ENCODE measurements around the gene ZNF628. TPM values are rescaled to one million over a fixed set of nuclear protein-coding genes. Genes with fewer than 3 reads are reported as not detected.
"Not testable (repeated sequence)": the region's sequence is repeated elsewhere in the genome, so short reads cannot be mapped to it uniquely, and the experiment has no call there.

The ZNF628 gene
- total RNA-seq, 1 experiment from 2014 or later: 0.71 TPM

GRCh38 chr19:55446060-55446459, 30.4 kb upstream of the ZNF628 start:
- in situ Hi-C loops (cut with HindIII; ENCODE audit: low pct_unique_long_range_greater_than_20kb, low sequenced_read_pairs): no loop called here

GRCh38 chr19:55447421-55448174, 28.8 kb upstream of the ZNF628 start:
- peak; percentile 70 for DNase-seq (ENCODE audit: low read depth, low spot score)
- in situ Hi-C loops (cut with HindIII; ENCODE audit: low pct_unique_long_range_greater_than_20kb, low sequenced_read_pairs): no loop called here

More at GRCh38 chr19:55446060-55446459, 30.4 kb upstream of the ZNF628 start:
- DNase-seq (ENCODE audit: low read depth, low spot score): no peak

GRCh38 chr19:55448175-55448490, 28.3 kb upstream of the ZNF628 start:
- DNase-seq (ENCODE audit: low read depth, low spot score); in situ Hi-C loops (cut with HindIII; ENCODE audit: low pct_unique_long_range_greater_than_20kb, low sequenced_read_pairs): not testable (repeated sequence)

GRCh38 chr19:55449469-55449868, 26.9 kb upstream of the ZNF628 start:
- no peak for DNase-seq (ENCODE audit: low read depth, low spot score)
- in situ Hi-C loops (cut with HindIII; ENCODE audit: low pct_unique_long_range_greater_than_20kb, low sequenced_read_pairs): no loop called here

- in situ Hi-C loops (cut with HindIII; ENCODE audit: low pct_unique_long_range_greater_than_20kb, low sequenced_read_pairs): no loop called here
These were observed 25.1 kb upstream of the ZNF628 start for GRCh38 chr19:55451163-55451964.

GRCh38 chr19:55451965-55452748, 24.3 kb upstream of the ZNF628 start:
- in situ Hi-C loops (cut with HindIII; ENCODE audit: low pct_unique_long_range_greater_than_20kb, low sequenced_read_pairs): no loop called here
- DNase-seq (ENCODE audit: low read depth, low spot score): no peak

More at GRCh38 chr19:55451163-55451964, 25.1 kb upstream of the ZNF628 start:
- DNase-seq (ENCODE audit: low read depth, low spot score): no peak

- peak; percentile 69 for DNase-seq (ENCODE audit: low read depth, low spot score)
- in situ Hi-C loops (cut with HindIII; ENCODE audit: low pct_unique_long_range_greater_than_20kb, low sequenced_read_pairs): no loop called here
These were observed 23.6 kb upstream of the ZNF628 start for GRCh38 chr19:55452749-55453346.

- in situ Hi-C loops (cut with HindIII; ENCODE audit: low pct_unique_long_range_greater_than_20kb, low sequenced_read_pairs): no loop called here
- no peak for DNase-seq (ENCODE audit: low read depth, low spot score)
These were observed 22.7 kb upstream of the ZNF628 start for GRCh38 chr19:55453511-55454260.

- in situ Hi-C loops (cut with HindIII; ENCODE audit: low pct_unique_long_range_greater_than_20kb, low sequenced_read_pairs): no loop called here
- DNase-seq (ENCODE audit: low read depth, low spot score): peak; percentile 72
These were observed 21.6 kb upstream of the ZNF628 start for GRCh38 chr19:55454787-55455243.

GRCh38 chr19:55455576-55456235, 20.7 kb upstream of the ZNF628 start:
- in situ Hi-C loops (cut with HindIII; ENCODE audit: low pct_unique_long_range_greater_than_20kb, low sequenced_read_pairs): no loop called here
- no peak for DNase-seq (ENCODE audit: low read depth, low spot score)

GRCh38 chr19:55456347-55456746, 20.1 kb upstream of the ZNF628 start:
- in situ Hi-C loops (cut with HindIII; ENCODE audit: low pct_unique_long_range_greater_than_20kb, low sequenced_read_pairs): no loop called here
- no peak for DNase-seq (ENCODE audit: low read depth, low spot score)

- no peak for DNase-seq (ENCODE audit: low read depth, low spot score)
- in situ Hi-C loops (cut with HindIII; ENCODE audit: low pct_unique_long_range_greater_than_20kb, low sequenced_read_pairs): no loop called here
These were observed 18.5 kb upstream of the ZNF628 start for GRCh38 chr19:55457683-55458457.

- in situ Hi-C loops (cut with HindIII; ENCODE audit: low pct_unique_long_range_greater_than_20kb, low sequenced_read_pairs): no loop called here
- DNase-seq (ENCODE audit: low read depth, low spot score): no peak
These were observed 16.9 kb upstream of the ZNF628 start for GRCh38 chr19:55459551-55459949.

- in situ Hi-C loops (cut with HindIII; ENCODE audit: low pct_unique_long_range_greater_than_20kb, low sequenced_read_pairs): no loop called here
- no peak for DNase-seq (ENCODE audit: low read depth, low spot score)
These were observed 16.3 kb upstream of the ZNF628 start for GRCh38 chr19:55459950-55460657.

GRCh38 chr19:55460670-55461258, 15.7 kb upstream of the ZNF628 start:
- in situ Hi-C loops (cut with HindIII; ENCODE audit: low pct_unique_long_range_greater_than_20kb, low sequenced_read_pairs): no loop called here

More at GRCh38 chr19:55460670-55461258, 15.7 kb upstream of the ZNF628 start:
- peak; percentile 76 for DNase-seq (ENCODE audit: low read depth, low spot score)
